Activated CD8-positive, alpha-beta memory T cell treated with anti-CD3 and anti-CD28 coated beads, Interleukin-2, amount 50 U/mL, for 1 hour (primary cell): ENCODE results near the gene ARHGAP26.

Source experiments
- DNase-seq: peaks from one replicate; pipeline ENCODE4 v3.0.0-alpha.2; 2020; ENCODE audit errors: extremely low read depth

Gene ARHGAP26

GRCh38 chr5:143239882-143240518 lies 469.8 kb downstream of the ARHGAP26 start:
- DNase-seq: no peak

GRCh38 chr5:143241892-143242291 lies 471.7 kb downstream of the ARHGAP26 start:
- no peak for DNase-seq

DNA sequence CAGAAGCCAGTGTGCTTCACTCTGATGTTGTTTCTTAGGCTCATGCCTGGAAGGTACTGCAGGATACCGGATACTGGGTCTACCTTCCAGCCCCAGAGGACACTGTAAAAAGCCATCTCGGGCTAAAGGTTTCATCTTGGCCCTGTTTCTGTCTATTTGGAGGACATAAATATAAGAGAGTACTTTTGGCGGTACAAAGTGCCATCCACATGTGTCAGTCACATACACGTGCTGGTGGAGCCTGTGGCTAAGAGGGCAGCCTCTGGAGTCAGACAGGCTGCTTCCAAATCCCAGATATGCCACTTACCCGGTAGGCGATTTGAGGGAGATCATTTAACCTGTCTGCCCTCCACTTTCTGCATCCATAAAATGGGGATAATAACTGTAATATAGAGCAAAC lies 472.9 kb downstream of the ARHGAP26 start:
- no peak for DNase-seq

GRCh38 chr5:143244000-143244736 lies 474.0 kb downstream of the ARHGAP26 start:
- no peak for DNase-seq

- no peak for DNase-seq
Measured at GRCh38 chr5:143244990-143245389, 474.8 kb downstream of the ARHGAP26 start.

GRCh38 chr5:143245929-143246561 lies 475.9 kb downstream of the ARHGAP26 start:
- DNase-seq: no peak

DNA sequence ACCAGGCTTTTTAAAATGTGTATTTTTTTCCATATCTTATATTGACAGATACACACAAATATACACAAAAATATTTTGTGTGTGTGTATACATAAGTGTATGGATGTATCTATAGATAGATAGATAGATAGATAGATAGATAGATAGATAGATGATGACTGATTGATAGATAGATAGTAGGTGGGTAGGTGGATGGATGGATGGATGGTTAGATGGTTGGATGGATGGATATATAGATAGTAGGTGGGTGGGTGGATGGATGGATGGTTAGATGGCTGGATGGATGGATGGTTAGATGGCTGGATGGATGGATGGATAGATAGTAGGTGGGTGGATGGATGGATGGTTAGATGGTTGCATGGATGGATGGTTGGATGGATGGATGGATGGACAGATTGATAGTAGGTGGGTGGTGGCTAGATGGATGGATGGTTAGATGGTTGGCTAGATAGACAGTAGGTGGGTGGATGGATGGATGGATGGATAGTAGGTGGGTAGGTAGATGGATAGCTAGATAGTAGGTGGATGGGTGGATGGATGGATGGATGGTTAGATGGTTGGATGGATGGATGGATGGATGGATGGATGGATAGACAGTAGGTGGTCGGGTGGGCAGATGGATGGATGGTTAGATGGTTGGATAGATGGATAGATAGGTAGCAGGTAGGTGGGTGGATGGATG lies 477.1 kb downstream of the ARHGAP26 start:
- DNase-seq: no peak

DNA sequence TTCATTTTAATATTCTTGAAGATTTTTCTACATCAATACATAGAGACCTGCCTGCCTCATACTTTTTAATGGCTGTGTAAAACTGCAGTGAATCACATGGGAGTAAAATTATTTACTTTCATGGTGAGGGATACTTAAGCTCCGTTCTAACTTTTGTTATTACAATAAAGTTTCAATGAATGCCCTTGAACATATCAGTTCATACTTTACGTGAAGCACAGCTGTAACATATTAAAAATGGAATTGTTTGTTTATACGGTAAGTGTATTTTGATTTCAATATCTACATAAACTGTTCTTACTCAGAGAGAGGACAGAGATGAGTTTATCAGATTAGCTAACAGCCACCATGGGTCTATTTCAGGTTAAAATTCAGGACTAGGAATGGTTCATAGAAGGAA lies 478.2 kb downstream of the ARHGAP26 start:
- no peak for DNase-seq

DNA sequence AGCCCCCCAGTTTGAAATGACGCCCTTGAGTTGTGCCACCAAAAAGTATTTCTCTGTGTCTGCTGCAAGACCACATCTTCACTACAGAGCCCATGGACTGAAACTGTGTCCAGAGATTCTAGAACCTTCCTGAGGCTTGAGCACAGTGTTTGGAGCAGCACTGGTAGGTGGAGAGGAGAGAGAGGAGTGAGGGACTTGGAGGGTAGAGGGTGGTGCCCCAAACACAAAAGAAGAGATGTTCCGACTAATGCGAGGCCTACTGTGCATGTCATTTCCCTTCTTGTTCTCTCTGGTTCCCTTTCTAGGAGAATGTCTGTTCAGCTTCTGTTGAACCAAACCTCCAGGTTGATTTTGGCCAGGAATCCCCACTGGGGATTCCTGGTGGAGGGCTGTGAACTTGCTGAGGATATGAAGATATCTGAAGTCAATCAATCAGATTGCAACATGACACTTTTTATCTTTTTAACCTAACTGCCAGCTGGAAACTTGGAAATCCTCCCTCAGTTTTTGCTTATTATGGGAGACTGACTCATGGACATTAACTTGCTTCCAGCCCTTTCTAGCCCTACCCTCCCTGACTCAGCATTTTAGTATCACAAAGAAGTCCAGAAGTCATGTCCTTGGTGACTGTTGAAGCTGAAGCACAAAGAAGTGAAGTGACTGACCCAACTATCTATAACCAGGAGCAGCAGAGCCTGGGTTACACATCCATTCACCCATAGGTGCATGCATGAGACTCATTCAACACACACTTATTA lies 478.8 kb downstream of the ARHGAP26 start:
- DNase-seq: no peak

DNA sequence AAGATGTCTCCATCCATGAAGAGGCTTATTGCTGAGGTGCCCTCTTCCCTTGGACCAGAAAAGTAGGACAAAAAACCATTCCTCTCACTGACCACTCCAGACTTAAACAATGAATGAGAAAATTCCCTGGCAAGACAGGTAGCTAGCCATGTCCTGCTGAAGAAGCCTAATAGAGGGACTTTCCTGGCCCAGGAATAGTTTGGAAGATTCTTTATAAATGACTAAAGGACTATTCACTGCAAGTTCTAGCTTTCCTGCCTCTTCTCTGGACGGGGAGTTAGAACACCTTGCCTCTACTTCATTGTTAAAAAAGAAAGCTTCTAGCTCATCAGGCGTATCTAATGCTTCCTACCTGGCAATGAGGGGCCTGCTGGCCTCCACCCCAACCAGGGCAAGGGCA lies 479.7 kb downstream of the ARHGAP26 start:
- DNase-seq: no peak

GRCh38 chr5:143251190-143251589 lies 481.0 kb downstream of the ARHGAP26 start:
- no peak for DNase-seq

GRCh38 chr5:143251946-143252345 lies 481.8 kb downstream of the ARHGAP26 start:
- no peak for DNase-seq

DNA sequence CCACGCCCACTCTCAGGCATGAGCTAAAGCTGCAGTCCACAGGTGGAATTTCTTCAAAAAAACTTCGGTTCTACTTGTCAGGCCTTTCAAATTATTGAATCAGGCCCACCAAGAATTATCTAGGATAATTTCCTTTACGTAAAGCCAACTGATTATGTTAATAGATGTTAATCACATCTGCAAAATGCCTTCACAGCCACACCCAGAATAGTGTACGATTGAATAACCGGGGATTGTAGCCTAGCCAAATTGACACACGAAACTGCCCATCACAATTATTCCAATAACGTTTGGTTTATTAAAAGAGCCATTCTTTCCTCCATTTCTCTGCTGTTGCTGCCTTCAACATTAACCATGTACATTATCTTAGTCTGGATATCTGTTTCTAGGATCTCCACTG lies 484.6 kb downstream of the ARHGAP26 start:
- no peak for DNase-seq

DNA sequence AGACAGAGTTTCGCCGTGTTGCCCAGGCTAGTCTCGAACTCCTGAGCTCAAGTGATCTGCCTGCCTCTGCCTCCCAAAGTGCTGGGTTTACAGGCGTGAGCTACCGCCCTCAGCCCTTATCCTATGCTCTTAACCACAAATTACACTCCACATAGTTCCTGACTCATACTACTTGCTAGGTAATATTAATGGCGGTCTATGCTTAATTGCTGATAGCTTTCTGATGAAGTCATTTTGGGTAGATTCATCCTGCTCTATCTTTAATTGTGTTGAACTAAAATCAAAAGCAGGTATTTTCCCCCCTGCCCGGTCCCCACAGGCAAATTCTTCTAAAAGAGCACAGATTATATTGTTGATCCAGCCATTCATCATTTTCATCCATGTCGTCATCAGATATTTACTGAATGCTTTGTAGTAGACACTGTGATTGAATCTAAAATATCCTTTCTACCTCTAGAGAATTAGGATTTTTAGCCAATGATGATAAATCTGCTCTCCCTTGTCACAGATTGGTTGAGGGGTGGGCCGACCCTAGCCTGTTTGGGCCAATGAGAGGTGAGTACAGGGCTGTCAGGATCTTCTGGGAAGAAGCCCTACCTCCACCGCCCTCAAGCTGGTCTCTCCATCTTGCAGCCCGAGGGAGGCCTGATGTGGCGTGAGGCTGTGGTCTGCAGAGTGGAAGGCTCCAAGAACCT lies 488.5 kb downstream of the ARHGAP26 start:
- DNase-seq: no peak

DNA sequence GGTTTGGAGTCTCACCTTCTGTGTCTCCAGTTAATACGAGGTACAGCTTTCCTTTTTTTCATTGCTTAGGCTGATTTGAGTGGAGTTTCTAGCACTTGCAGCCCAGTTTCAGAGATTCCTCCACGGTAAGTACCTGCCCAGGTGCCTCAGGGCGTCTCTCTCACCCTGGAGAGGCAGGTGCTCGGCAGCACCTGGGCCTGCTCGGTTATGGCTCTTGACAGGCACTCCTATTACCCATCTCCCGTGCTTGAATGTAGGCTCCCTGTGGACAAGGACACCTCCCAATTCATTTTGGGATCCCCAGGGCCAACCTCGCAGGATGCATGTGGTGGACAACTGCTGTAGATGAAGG lies 489.1 kb downstream of the ARHGAP26 start:
- no peak for DNase-seq

GRCh38 chr5:143261748-143262392 lies 491.7 kb downstream of the ARHGAP26 start:
- DNase-seq: no peak

- DNase-seq: no peak
Measured at GRCh38 chr5:143262393-143263174, 492.4 kb downstream of the ARHGAP26 start.

- no peak for DNase-seq
Measured at GRCh38 chr5:143263272-143263810, 493.2 kb downstream of the ARHGAP26 start.

DNA sequence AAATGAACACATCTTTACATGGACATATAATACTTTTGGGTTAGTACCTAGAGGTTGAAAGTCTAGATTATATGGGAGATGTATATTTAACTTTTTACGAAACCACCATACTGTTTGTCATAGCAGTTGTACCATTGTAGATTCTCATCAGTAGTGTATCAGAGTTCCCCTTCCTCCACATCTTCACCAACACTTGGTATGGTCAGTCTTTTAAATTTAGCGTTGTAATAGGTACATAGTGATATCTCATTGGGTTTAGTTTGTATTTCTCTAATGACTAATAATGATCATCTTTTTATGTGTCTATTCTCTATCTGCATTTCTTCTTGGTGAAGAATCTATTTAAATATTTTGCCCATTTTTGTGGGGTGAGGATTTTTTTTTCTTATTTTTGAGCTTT lies 495.8 kb downstream of the ARHGAP26 start:
- no peak for DNase-seq

DNA sequence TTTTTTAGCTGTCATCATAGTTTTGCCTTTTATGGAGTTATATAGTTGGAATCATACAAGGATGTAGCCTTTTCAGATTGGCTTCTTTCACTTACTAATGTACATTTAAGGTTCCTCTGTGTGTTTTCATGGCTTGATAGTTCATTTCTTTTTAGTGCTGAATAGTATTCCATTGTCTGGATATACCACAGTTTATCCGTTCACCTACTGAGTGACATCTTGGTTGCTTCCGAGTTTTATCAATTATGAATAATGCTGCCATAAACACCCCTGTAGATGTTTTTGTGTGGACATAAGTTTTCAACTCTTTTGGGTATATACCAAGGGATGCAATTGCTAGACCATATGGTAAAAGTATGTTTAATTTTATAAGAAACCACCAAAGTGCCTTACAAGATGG lies 497.0 kb downstream of the ARHGAP26 start:
- DNase-seq: no peak
